Mesothelial cell of epicardium (in vitro differentiated cells): Measurements from ENCODE around the gene PABPC3. TPM values are rescaled to one million over a fixed set of nuclear protein-coding genes. Genes with fewer than 3 reads are reported as not detected.

Source experiments
- DNase-seq, 2 experiments: peaks; one replicate each; pipeline ENCODE4 v3.0.0; 2021; ENCODE audit warnings: low spot score in 2 of 2; ENCODE audit not compliant: unreplicated experiment in 2 of 2
- H3K27ac Mint-ChIP-seq: 2 replicates; pipeline ENCODE4 v1.8.0; 2021; ENCODE audit warnings: mixed read lengths
- H3K27me3 Mint-ChIP-seq: 2 replicates; pipeline ENCODE4 v1.8.0; 2021; ENCODE audit warnings: low read depth, mixed read lengths
- H3K36me3 Mint-ChIP-seq: 2 replicates; pipeline ENCODE4 v1.8.0; 2021; ENCODE audit warnings: mixed read lengths
- H3K4me1 Mint-ChIP-seq: 2 replicates; pipeline ENCODE4 v1.8.0; 2021; ENCODE audit warnings: mixed read lengths
- H3K4me3 Mint-ChIP-seq: 2 replicates; pipeline ENCODE4 v1.8.0; 2021; ENCODE audit warnings: mild to moderate bottlenecking, moderate library complexity, mixed read lengths
- H3K9me3 Mint-ChIP-seq: 2 replicates; pipeline ENCODE4 v1.8.0; 2021; ENCODE audit warnings: mixed read lengths
- total RNA-seq: library from RNA; stranded (reverse); gene quantifications from 3 replicates; pipeline ENCODE4 v1.2.1, GENCODE V29; 2021
- TF ChIP-seq, protein P1 (sequence below): fragments of 200-600 bp; sonication (generic); IDR thresholded peaks from one replicate; pipeline ENCODE4 v1.5.0; 2021; ENCODE audit warnings: antibody characterized with exemption; ENCODE audit not compliant: unreplicated experiment

PABPC3 gene
- total RNA-seq, 1 donor from 2014 or later = 0.29 TPM

DNA sequence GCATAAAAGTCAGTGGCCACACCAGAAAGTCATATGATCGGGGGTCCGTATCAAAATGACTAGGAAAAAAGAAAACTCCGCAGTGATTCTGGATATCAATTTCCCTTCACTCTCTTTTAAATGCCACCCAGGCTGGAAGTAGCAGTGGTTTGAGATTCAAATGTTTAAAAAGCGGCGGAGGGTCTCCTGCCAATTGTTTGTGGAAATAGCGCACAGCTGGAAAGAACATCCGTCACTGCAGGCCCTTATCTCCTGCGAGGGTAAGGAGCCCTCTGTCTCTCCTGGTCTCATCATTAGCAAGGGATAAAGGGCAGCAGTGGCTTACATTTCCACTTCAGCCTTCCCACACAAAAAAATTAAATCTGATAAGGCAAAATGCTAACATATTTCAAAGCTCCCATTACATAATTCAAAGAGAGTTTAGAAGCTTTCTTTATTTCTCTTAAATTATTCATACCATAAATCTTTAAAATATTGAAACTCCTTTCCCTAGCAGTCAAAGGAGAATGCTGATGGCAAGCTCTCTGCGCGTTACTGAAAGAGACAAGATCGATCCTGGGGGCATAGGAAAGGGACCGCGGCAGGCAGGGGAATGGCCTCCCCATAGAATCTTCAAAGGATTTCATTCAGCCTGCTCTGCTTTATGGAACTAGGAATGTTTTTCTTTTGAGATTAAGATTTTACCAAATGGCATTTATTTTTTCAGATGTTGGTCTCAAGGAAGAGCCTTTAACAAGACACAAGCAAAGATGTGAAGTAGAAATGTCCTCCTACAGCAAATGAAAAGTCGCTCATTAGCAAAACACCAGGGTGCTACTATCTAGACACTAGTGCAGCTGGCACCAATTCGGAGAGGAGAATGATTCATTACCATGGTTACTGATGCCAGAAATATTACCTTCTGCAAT is 41.2 kb downstream of the PABPC3 start:
- Mint-ChIP-seq H3K27me3 (peaks cover 2% of the 10 kb centered on the region), H3K36me3 (no peaks in the 10 kb centered on the region), H3K4me3 (no peak overlapping the region), H3K4me1 (peaks cover 14% of the 10 kb centered on the region), H3K9me3 (peaks cover 9% of the 10 kb centered on the region), H3K27ac (no peak overlapping the region)
- TF ChIP-seq, protein P1, sequence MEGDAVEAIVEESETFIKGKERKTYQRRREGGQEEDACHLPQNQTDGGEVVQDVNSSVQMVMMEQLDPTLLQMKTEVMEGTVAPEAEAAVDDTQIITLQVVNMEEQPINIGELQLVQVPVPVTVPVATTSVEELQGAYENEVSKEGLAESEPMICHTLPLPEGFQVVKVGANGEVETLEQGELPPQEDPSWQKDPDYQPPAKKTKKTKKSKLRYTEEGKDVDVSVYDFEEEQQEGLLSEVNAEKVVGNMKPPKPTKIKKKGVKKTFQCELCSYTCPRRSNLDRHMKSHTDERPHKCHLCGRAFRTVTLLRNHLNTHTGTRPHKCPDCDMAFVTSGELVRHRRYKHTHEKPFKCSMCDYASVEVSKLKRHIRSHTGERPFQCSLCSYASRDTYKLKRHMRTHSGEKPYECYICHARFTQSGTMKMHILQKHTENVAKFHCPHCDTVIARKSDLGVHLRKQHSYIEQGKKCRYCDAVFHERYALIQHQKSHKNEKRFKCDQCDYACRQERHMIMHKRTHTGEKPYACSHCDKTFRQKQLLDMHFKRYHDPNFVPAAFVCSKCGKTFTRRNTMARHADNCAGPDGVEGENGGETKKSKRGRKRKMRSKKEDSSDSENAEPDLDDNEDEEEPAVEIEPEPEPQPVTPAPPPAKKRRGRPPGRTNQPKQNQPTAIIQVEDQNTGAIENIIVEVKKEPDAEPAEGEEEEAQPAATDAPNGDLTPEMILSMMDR = no peak
- DNase-seq = no peak

DNA sequence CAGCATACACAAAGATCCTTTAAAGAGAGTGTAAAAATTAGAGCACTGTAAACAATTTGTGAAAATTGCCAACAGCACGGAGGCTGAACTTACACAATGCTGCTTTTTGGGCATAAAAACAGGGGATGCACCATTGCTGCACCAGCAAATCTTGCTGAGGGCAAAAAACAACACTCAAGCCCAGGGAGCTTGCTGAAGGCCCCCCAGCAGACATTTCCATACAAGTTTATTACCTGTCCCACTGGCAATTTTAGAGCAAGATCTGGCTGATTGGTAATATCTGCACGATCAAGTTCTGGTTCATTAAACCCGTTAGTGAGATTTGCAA is 41.8 kb downstream of the PABPC3 start:
- Mint-ChIP-seq H3K27ac (no peak overlapping the region), H3K4me3 (no peak overlapping the region), H3K27me3 (peaks cover 2% of the 10 kb centered on the region), H3K9me3 (peaks cover 9% of the 10 kb centered on the region), H3K36me3 (no peaks in the 10 kb centered on the region), H3K4me1 (peaks cover 14% of the 10 kb centered on the region)
- TF ChIP-seq, protein P1 = no peak
- no peak for DNase-seq

DNA sequence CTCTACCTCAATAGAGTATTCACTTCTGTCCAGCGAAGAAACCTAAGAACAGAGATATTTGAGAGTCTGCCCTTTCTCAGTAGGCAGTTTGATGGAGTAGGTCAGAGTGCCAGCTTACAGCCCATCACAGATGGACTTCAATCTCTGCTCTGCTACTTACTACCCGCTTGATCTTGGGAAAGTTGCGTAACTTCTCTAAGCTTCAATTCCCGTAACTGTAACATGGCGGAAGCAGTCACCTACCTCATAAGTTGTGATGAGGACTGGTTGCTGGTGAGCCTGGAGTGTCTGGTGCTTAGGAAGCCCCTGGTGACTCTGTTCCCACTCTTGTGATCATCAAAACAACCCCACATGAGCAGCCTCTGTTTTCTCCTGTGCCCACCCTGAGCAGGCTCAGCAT is 45.1 kb downstream of the PABPC3 start:
- Mint-ChIP-seq H3K27ac (no peak overlapping the region), H3K27me3 (no peaks in the 10 kb centered on the region), H3K4me3 (no peak overlapping the region), H3K9me3 (no peaks in the 10 kb centered on the region), H3K4me1 (peaks cover 16% of the 10 kb centered on the region), H3K36me3 (no peaks in the 10 kb centered on the region)
- DNase-seq = no peak
- TF ChIP-seq, protein P1 = no peak

DNA sequence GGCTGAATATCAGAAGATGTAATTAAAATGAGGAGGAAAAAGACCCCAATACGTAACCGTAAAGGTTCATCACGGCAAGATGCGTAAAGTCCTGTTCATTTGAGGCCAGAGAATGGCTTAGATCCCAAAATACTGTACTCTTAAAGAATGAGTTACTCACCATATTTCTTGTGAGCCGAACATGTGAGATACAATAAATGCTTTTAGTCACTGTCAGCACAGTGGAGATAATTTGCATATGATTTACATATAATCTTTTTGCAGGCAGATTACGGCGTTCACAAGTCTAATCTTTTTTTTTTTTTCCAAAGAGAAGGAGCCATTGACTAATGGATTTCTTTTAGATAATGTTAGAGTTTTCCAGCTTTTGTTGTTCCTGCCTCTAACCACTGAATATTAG is 47.8 kb downstream of the PABPC3 start:
- peaks cover 1% of the 10 kb centered on the region for H3K4me1 Mint-ChIP-seq
- no peaks in the 10 kb centered on the region for H3K27me3 Mint-ChIP-seq
- TF ChIP-seq, protein P1 = no peak
- no peak overlapping the region for H3K27ac Mint-ChIP-seq
- H3K36me3 Mint-ChIP-seq = no peaks in the 10 kb centered on the region
- DNase-seq = no peak
- no peak overlapping the region for H3K4me3 Mint-ChIP-seq
- H3K9me3 Mint-ChIP-seq = peaks cover 6% of the 10 kb centered on the region

DNA sequence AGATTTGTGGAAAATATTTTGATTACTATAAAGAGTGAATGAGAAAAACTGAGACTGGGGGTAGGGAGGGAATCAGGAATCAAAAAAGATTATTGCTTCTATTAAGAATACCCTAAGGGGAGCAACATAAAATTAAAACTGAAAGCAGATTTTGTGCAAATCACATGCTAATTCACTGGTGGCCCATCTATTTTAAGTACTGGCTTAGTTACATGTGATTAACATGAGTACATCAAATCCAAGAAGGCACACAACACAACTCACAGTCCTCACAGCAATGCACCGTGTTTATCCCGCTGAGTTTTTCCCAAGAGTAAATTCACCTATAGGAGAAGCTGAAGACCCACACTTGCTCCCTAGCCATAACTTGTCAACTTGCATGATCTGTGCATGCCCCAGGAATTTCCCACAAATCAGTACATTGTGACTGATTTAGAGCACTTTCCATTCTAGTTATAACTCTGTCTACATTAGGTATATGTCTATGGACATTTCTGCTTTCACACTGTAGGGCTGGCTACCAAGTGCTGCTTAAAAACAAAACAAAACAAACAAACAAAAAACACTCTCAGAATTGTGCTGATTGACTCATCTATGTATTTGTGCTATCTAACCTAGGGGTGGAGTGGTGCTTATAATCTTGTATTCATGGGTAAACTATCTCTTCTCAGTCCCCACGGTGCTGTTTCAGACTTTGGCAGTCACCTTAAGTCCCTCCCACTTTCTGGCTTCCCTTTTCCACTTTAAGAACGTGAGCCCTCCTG is 51.9 kb downstream of the PABPC3 start:
- Mint-ChIP-seq H3K9me3 (peaks cover 10% of the 10 kb centered on the region), H3K4me1 (peaks cover 13% of the 10 kb centered on the region), H3K4me3 (no peak overlapping the region), H3K36me3 (no peaks in the 10 kb centered on the region), H3K27me3 (peaks cover 12% of the 10 kb centered on the region), H3K27ac (no peak overlapping the region)
- DNase-seq = no peak
- TF ChIP-seq, protein P1 = no peak
